ENCODE results near the gene NRXN3. TPM values are rescaled to one million over a fixed set of nuclear protein-coding genes. Genes with fewer than 3 reads are reported as not detected.

NRXN3 gene
- total RNA-seq, 1 donor from 2014 or later: 19.8 TPM

DNA sequence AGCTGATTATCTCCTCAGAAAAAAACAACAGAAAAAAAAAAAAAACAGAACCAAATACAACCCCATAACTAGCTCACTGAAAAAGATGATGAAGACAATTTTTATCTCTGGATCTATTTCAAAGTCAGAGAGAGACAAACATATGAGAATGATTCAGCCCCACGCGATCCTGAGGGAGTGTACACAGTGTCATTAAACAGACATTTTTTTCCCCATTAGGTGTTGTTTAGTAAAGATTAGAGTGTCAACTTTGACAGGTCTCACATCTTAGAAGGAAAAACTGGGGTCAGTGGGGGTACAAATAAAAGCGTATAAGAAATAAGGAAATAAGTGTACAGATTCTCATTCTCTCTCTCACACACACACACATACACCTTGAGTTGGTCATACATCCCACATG is 635.4 kb downstream of the NRXN3 start:
- Mint-ChIP-seq H3K27ac (no peak overlapping the region), H3K27me3 (peaks cover 5% of the 10 kb centered on the region), H3K36me3 (no peaks in the 10 kb centered on the region), H3K9me3 (no peaks in the 10 kb centered on the region), H3K4me3 (no peak overlapping the region), H3K4me1 (ENCODE audit: unreplicated experiment) (no peaks in the 10 kb centered on the region)
- no peak for DNase-seq (ENCODE audit: extremely low spot score, unreplicated experiment)
- TF ChIP-seq, protein P1, sequence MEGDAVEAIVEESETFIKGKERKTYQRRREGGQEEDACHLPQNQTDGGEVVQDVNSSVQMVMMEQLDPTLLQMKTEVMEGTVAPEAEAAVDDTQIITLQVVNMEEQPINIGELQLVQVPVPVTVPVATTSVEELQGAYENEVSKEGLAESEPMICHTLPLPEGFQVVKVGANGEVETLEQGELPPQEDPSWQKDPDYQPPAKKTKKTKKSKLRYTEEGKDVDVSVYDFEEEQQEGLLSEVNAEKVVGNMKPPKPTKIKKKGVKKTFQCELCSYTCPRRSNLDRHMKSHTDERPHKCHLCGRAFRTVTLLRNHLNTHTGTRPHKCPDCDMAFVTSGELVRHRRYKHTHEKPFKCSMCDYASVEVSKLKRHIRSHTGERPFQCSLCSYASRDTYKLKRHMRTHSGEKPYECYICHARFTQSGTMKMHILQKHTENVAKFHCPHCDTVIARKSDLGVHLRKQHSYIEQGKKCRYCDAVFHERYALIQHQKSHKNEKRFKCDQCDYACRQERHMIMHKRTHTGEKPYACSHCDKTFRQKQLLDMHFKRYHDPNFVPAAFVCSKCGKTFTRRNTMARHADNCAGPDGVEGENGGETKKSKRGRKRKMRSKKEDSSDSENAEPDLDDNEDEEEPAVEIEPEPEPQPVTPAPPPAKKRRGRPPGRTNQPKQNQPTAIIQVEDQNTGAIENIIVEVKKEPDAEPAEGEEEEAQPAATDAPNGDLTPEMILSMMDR (conservative IDR thresholded peaks at IDR 0.05): no peak

DNA sequence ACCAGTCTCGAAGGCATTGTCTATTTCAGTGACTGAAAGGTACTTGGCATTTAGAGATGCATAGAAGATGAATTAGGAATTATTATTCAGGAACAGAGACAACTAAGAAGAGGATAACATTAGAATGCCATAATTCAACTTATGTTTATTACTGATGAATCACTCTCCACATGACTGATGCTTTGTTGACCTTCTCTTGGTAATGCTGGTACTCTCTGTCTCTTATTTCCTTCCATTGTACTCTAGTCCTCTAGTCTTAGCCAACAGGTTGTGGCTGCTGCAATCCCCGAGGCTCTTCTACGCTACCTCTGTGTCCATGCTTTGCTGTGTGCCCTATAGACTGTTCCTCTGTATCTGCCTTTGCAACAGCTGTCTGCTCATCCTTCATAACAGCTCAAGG is 652.9 kb downstream of the NRXN3 start:
- Mint-ChIP-seq H3K27me3 (peaks cover 4% of the 10 kb centered on the region), H3K9me3 (no peaks in the 10 kb centered on the region), H3K4me1 (ENCODE audit: unreplicated experiment) (no peaks in the 10 kb centered on the region), H3K27ac (no peak overlapping the region), H3K36me3 (no peaks in the 10 kb centered on the region), H3K4me3 (no peak overlapping the region)
- no peak for DNase-seq (ENCODE audit: extremely low spot score, unreplicated experiment)
- TF ChIP-seq, protein P1 (conservative IDR thresholded peaks at IDR 0.05): no peak

DNA sequence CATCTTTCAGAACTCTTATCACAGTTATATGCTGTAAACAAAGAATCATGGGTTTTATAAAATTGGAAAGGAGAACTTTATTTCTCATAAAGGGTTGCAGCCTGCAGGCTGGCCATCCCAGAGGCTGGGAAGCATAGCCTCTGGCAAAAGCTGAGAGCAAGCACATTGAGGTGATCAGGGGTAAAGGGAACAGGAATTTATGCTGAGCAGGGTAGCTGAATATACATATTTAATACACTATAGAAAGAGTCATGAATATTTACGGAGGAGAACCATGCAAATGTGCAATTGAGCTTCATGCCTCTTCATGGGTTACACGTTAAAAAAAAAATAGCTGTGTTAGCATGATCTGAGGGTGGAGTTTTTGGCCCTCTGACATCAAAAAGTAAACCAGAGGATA is 653.3 kb downstream of the NRXN3 start:
- no peak overlapping the region for H3K27ac Mint-ChIP-seq
- no peaks in the 10 kb centered on the region for H3K4me1 Mint-ChIP-seq (ENCODE audit: unreplicated experiment)
- H3K9me3 Mint-ChIP-seq: no peaks in the 10 kb centered on the region
- H3K4me3 Mint-ChIP-seq: no peak overlapping the region
- H3K36me3 Mint-ChIP-seq: no peaks in the 10 kb centered on the region
- TF ChIP-seq, protein P1 (conservative IDR thresholded peaks at IDR 0.05): no peak
- DNase-seq (ENCODE audit: extremely low spot score, unreplicated experiment): no peak
- peaks cover 4% of the 10 kb centered on the region for H3K27me3 Mint-ChIP-seq

DNA sequence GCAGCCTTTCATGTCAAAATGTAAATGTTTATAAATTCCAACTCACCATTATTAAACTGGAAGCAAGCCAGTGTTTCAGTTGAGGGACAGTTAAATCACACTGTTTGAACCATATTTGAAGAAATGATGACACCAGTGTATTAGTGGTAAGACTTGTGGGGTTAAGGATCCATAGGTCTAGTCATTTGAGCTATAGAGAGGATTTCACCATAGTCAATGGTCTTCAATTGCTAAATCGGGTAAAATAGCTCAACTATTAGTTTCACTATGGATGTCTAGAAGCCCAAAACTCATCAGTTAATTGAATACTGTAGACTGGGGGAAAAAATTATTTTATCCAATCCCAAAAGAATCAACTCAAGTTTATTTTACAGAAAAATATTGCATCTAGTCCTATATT is 659.1 kb downstream of the NRXN3 start:
- Mint-ChIP-seq H3K4me1 (ENCODE audit: unreplicated experiment) (no peaks in the 10 kb centered on the region), H3K27ac (no peak overlapping the region), H3K36me3 (no peaks in the 10 kb centered on the region), H3K9me3 (no peaks in the 10 kb centered on the region), H3K27me3 (peaks cover 20% of the 10 kb centered on the region), H3K4me3 (no peak overlapping the region)
- DNase-seq (ENCODE audit: extremely low spot score, unreplicated experiment): no peak
- TF ChIP-seq, protein P1 (conservative IDR thresholded peaks at IDR 0.05): no peak

DNA sequence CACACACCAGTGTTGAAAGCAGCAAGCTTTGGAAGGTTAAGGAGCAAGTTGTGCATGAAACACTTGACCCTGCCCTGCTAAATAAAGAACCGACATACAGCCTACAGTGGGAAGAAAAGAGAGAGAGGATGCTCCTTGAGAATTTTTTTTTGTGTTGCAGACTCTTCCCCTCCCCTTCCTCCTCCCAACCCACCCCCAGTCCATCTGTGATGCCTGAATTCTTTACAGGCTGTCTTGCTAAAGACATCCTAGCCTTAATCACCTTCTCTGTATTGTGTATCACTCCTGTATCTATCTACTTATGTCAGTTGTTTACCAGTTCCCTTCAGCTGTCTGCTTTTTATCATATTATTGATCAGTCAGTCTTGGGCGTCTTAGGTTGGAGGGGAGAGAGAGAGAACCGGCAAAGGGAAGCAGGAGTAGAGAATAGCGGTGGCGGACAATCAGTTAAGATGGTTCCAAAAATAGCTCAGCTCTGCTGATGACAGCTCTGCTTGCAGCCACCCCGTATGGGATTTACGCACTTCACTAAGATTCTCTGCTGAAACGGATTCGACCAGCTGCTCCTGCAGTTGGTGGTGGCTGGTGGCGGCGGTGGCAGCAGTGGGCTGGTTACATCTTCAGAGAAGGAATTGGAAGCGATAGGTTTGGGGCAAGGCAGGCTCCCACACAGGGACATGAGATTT is 664.7 kb downstream of the NRXN3 start:
- no peaks in the 10 kb centered on the region for H3K9me3 Mint-ChIP-seq
- peaks cover 55% of the 10 kb centered on the region for H3K27me3 Mint-ChIP-seq
- H3K36me3 Mint-ChIP-seq: no peaks in the 10 kb centered on the region
- TF ChIP-seq, protein P1 (conservative IDR thresholded peaks at IDR 0.05): no peak
- H3K4me1 Mint-ChIP-seq (ENCODE audit: unreplicated experiment): no peaks in the 10 kb centered on the region
- H3K27ac Mint-ChIP-seq: no peak overlapping the region
- DNase-seq (ENCODE audit: extremely low spot score, unreplicated experiment): no peak
- H3K4me3 Mint-ChIP-seq: no peak overlapping the region
